Esophagus (tissue), 2 donors: ENCODE measurements around the gene RABAC1. TPM values are rescaled to one million over a fixed set of nuclear protein-coding genes. Genes with fewer than 3 reads are reported as not detected.
"Not testable (repeated sequence)": the region's sequence is repeated elsewhere in the genome, so short reads cannot be mapped to it uniquely, and the experiment has no call there.

Experiments
- H3K27ac ChIP-seq, 2 donors: one replicate each; pipeline ENCODE4 v1.5.1; 2013; ENCODE audit warnings: low read depth in 2 of 2, mild to moderate bottlenecking in 2 of 2, inconsistent platforms in 1 of 2, low read length in 1 of 2, moderate library complexity in 1 of 2
- H3K27me3 ChIP-seq, 2 donors: one replicate each; pipeline ENCODE4 v1.6.1; 2013; ENCODE audit warnings: low read length in 2 of 2, control low read depth in 1 of 2, mild to moderate bottlenecking in 1 of 2; ENCODE audit not compliant: insufficient read depth in 2 of 2, control insufficient read depth in 1 of 2
- H3K36me3 ChIP-seq, 2 donors: one replicate each; pipeline ENCODE4 v1.6.1; 2013; ENCODE audit warnings: low read length in 1 of 2; ENCODE audit not compliant: control insufficient read depth in 2 of 2, insufficient read depth in 2 of 2
- H3K4me1 ChIP-seq, 2 donors: one replicate each; pipeline ENCODE4 v1.6.1; 2013; ENCODE audit warnings: low read length in 1 of 2; ENCODE audit not compliant: control insufficient read depth in 2 of 2, insufficient read depth in 2 of 2
- H3K4me3 ChIP-seq, 2 donors: one replicate each; pipeline ENCODE4 v1.5.1; 2013; ENCODE audit warnings: low read length in 2 of 2, mild to moderate bottlenecking in 2 of 2, low read depth in 1 of 2, moderate library complexity in 1 of 2
- H3K9me3 ChIP-seq, 2 donors: one replicate each; pipeline ENCODE4 v1.6.1; 2013; ENCODE audit warnings: mild to moderate bottlenecking in 2 of 2, low read depth in 1 of 2, low read length in 1 of 2, moderate library complexity in 1 of 2; ENCODE audit not compliant: control insufficient read depth in 2 of 2, insufficient read depth in 1 of 2
- WGBS, 2 donors: extraction: QIAGEN DNeasy Blood & Tissue Kit; methylation state at CpG; one replicate each; pipeline ENCODE4 v1.1.7; 2013; 5-methylcytosine and 5-hydroxymethylcytosine counted together
- polyA plus RNA-seq, 2 donors: library from polyadenylated mRNA; stranded (reverse); fragments of 200-250 nt; gene quantifications; one replicate each; pipeline ENCODE4 v1.2.3, GENCODE V29; 2013
- donor health status: healthy with polysubstance abuse.
- donor health status: Bipolar disorder and iron deficiency.

The RABAC1 gene
- polyA plus RNA-seq, 2 donors, result 77.7 to 121 TPM

DNA sequence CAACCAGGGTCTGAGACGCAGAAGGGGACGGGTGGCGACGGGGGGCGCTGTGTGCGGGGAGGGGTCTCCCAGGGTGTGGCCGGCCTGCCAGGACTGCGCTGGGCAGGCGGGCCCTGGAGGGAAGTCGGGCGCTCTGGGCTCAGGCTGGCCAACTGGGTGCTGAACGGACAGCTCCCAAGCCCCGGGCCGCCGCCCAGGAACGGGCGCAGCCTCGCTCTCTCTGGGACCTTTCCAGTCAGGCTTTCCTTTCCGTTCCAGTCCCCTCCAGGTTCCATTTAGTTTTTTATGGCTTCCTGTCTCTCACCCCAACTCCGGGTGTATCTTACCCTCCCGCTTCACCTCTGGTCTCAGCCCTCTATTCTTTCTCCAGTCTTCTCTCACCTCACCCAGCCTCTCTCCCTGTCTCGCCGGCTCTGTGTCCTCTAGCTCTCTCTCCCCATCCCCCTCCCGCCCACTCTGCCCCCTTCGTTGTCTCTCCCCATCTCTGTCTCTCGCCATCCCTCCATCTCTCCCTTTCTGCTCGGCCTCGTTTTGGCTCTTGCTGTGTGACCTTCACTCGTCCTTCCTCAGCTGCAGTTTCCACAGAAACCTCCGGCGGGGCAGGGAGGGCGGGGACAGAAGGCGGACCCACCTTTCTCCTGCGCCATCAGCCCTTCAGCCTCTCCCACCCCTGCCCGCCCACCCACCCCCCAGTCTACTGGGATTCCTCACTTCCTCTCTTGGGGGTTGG lies 38.2 kb upstream of the RABAC1 start:
- WGBS, 2 donors, result 2 to 3% methylated on average over 31 to 35 of the region's 35 CpGs
- Histone ChIP-seq H3K27ac (no peak overlapping the region), H3K9me3 (peaks cover 0 to 3% of the 10 kb centered on the region in 2 donors), H3K4me1 (peaks cover 4 to 5% of the 10 kb centered on the region in 2 donors), H3K36me3 (no peaks in the 10 kb centered on the region), H3K27me3 (peaks cover 5 to 16% of the 10 kb centered on the region in 2 donors), H3K4me3 (no peak overlapping the region)

- H3K27me3 ChIP-seq, result peaks cover 5 to 16% of the 10 kb centered on the region in 2 donors
Observed at GRCh38 chr19:41995959-41996797, 37.1 kb upstream of the RABAC1 start.

GRCh38 chr19:41994994-41995958 lies 36.2 kb upstream of the RABAC1 start:
- Histone ChIP-seq H3K4me1 (peaks cover 4 to 5% of the 10 kb centered on the region in 2 donors), H3K27ac (no peak overlapping the region), H3K4me3 (no peak overlapping the region), H3K27me3 (peaks cover 5 to 16% of the 10 kb centered on the region in 2 donors), H3K36me3 (no peaks in the 10 kb centered on the region), H3K9me3 (peaks cover 0 to 3% of the 10 kb centered on the region in 2 donors)
- WGBS, 2 donors, result 81 to 82% methylated on average over 19 of the region's 19 CpGs

More at GRCh38 chr19:41995959-41996797, 37.1 kb upstream of the RABAC1 start:
- H3K27ac ChIP-seq, result no peak overlapping the region
- no peaks in the 10 kb centered on the region for H3K36me3 ChIP-seq
- peaks cover 0 to 3% of the 10 kb centered on the region in 2 donors for H3K9me3 ChIP-seq
- H3K4me1 ChIP-seq, result peaks cover 4 to 5% of the 10 kb centered on the region in 2 donors
- H3K4me3 ChIP-seq, result no peak overlapping the region
- WGBS, 2 donors, result 41% methylated on average over 12 of the region's 12 CpGs

GRCh38 chr19:41994521-41994971 lies 35.4 kb upstream of the RABAC1 start:
- WGBS, 2 donors, result 22 to 24% methylated on average over 13 of the region's 13 CpGs
- H3K36me3 ChIP-seq, result no peaks in the 10 kb centered on the region
- peaks cover 0 to 3% of the 10 kb centered on the region in 2 donors for H3K9me3 ChIP-seq
- peak overlapping the region in 1 of 2 donors; percentile 30 for H3K4me3 ChIP-seq
- H3K27ac ChIP-seq, result no peak overlapping the region
- H3K27me3 ChIP-seq, result peaks cover 4 to 12% of the 10 kb centered on the region in 2 donors
- peaks cover 4 to 5% of the 10 kb centered on the region in 2 donors for H3K4me1 ChIP-seq

DNA sequence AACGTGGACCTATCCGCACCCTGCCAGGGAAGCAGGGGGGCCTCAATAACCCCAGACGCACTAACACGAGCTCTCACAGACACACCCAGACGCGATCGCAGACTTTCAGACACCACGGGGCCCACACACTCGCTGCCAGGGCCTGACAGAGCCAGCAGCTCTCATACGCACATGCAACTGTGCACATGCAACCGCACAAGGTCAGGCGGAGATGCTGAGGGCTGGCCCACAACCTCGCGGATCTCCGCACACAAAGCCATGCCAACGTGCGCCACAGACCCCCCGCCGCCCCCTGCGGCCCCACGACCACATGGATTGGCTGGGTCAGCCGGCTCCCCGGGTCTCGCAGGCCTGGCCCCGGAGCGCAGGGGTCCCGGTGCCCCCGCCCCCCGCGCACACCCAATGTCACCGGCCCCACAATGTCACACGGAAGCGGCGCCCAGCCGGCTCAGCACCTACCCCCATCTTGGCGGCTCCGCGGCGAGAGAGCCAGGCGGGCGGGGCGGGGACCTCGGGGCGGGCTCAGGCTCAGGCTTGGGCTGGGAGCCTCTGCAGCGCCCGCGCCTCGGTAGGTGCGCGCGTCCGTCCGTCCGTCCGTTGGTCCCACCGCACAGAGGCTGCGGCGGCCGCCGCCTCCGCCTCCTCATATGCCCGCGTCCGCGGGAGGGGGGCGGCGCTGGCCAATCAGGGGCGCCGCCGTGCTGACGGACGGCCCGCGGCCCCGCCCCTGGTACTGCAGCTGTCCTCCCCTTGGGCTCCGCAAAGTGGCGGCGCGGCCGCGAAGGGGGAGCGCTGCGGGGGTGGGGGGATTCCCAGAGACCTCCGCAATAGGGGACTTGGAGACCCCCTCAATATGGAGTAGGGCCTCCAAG lies 34.7 kb upstream of the RABAC1 start, which contains the start of gene ATP1A3:
Gene ATP1A3 (minus strand): TSS at position 619 of the 872 bp plus-strand sequence. CDS start 154 bp downstream, at position 465.
- H3K9me3 ChIP-seq, result no peaks in the 10 kb centered on the region
- H3K4me3 ChIP-seq, result peak within 1 kb of the TSS; percentile 27 to 30
- H3K36me3 ChIP-seq, result no peaks in the 10 kb centered on the region
- H3K27ac ChIP-seq, result no peak within 1 kb of the TSS
- peaks cover 4 to 5% of the 10 kb centered on the region in 2 donors for H3K4me1 ChIP-seq
- peaks cover 3 to 11% of the 10 kb centered on the region in 2 donors for H3K27me3 ChIP-seq
- 0 to 1% methylated on average over 80 to 84 of the region's 84 CpGs for WGBS, 2 donors

- H3K4me3 ChIP-seq, H3K36me3 ChIP-seq, H3K9me3 ChIP-seq, H3K4me1 ChIP-seq, H3K27ac ChIP-seq: not testable (repeated sequence)
- peaks cover 3 to 11% of the 10 kb centered on the region in 2 donors for H3K27me3 ChIP-seq
- 73 to 80% methylated on average over 11 of the region's 11 CpGs for WGBS, 2 donors
Observed at GRCh38 chr19:41991925-41992569, 32.9 kb upstream of the RABAC1 start.

DNA sequence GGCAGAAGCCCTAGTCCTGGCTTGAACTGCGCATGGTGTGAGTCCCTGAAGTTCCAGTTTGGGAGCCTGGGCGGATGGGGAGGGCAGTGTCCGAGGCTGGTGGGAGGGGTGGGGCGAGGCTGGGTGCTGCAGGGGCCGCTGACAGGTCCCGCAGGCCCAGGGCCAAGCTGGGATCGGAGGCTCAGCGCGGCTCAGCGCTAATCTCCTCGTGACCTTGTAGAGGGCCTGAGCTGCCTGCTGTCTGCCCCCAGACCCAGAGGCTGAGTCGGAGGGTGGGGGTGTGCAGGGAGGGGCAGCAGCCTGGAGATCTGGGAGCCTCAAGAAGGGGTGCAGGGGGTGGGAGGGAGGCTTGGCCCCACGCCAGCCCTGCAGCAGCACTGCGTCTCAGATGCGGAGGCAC lies 31.9 kb upstream of the RABAC1 start:
- Histone ChIP-seq H3K36me3 (no peaks in the 10 kb centered on the region), H3K9me3 (no peaks in the 10 kb centered on the region), H3K27ac (no peak overlapping the region), H3K4me1 (peaks cover 4 to 5% of the 10 kb centered on the region in 2 donors), H3K27me3 (peaks cover 0 to 9% of the 10 kb centered on the region in 2 donors), H3K4me3 (no peak overlapping the region)
- whole genome bisulfite sequencing, 2 donors, result 32 to 34% methylated on average over 15 of the region's 15 CpGs

GRCh38 chr19:41990615-41991014 lies 31.5 kb upstream of the RABAC1 start:
- Histone ChIP-seq H3K36me3 (no peaks in the 10 kb centered on the region), H3K9me3 (no peaks in the 10 kb centered on the region), H3K4me1 (peaks cover 4 to 5% of the 10 kb centered on the region in 2 donors), H3K27ac (no peak overlapping the region), H3K27me3 (peaks cover 0 to 5% of the 10 kb centered on the region in 2 donors), H3K4me3 (no peak overlapping the region)
- WGBS, 2 donors, result 80% methylated on average over 2 of the region's 2 CpGs
